NK-92 (cell line): ENCODE data around the gene SLC35B3.
"Not testable (repeated sequence)": the region's sequence is repeated elsewhere in the genome, so short reads cannot be mapped to it uniquely, and the experiment has no call there.

Source experiments
- DNase-seq: peaks from one replicate; lab custom pipeline; 2025; ENCODE audit not compliant: unreplicated experiment; lab: John Stamatoyannopoulos, UW

The SLC35B3 gene

GRCh38 chr6:8415280-8415679, 20.1 kb downstream of the SLC35B3 start:
- DNase-seq = no peak

DNA sequence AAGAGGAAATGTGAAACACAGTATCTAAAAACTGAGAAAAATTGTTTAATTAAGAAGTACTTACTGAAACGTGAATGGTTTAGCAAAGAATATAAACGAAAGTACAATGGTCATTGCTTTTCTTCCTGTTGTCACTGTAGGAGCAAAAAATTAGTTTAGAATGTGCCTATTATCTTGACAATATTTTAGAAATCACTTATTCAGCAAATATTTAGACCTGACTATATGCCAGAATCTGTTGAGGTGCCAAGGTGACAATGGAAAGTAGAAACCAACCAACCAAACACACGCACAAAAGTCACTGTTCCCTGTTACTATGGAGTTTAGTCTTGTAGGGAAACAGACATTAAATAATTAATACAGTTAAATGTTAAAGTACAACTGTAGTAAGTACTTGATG, 20.5 kb downstream of the SLC35B3 start:
- DNase-seq = no peak

DNA sequence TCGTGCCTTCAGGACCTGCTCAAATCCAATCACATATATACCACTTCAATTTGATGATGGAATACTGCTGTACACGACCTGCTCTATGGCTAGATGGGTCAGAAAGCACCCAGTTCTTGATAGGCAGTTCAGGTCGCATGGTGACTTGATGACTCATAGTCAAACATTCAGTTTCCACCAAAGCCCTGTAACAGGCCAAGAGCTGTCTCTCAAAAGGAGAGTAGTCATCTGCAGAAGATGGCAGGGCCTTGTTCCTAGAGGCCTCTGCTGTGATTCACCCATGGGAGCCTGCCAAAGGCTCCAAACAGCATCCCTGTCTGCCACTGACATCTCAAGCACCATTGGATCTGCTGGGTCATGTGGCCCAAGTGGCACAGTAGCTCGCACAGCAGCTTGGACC, 29.4 kb downstream of the SLC35B3 start:
- not testable (repeated sequence) for DNase-seq

GRCh38 chr6:8402546-8402945, 32.8 kb downstream of the SLC35B3 start:
- no peak for DNase-seq

GRCh38 chr6:8400663-8401062, 34.7 kb downstream of the SLC35B3 start:
- DNase-seq = no peak

DNA sequence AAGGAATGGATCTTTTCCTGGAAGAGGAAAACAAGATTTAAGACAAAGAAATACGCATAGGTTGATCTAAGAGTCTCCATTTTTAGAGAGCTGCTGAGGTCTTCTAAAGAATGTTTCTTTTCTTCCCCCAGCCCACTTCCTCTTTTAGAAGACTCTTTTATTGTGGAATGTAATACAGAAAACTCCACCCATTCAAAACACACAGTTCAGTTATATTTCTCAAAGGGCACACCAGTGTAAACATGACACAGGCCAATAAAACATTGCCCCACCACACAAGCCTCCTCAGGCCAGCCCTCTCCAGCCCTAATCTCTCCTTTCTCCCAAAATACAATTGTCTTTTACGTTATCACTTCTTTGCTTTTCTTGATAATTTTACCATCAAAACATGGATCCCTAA, 42.8 kb downstream of the SLC35B3 start:
- no peak for DNase-seq

DNA sequence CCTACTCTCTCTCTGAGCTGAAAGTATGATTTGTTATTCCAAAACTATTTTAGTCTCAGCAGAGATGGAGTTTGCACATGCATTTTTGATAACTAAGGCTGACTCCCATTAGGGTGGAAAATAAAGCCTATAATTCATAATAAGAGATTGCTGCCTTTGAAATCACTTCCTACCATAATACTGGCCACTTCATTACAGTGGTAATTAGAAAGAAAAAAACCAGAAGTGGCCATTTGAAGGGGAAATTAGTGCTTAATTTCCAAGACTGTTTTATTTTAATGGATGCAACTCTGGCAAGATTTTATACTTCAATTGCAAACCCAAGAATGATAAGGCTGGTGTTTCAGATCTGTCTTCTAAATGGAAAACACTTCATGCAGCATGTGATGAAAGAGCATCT, 43.4 kb downstream of the SLC35B3 start:
- no peak for DNase-seq

- DNase-seq = no peak
Observed at GRCh38 chr6:8389036-8389818, 46.1 kb downstream of the SLC35B3 start.

DNA sequence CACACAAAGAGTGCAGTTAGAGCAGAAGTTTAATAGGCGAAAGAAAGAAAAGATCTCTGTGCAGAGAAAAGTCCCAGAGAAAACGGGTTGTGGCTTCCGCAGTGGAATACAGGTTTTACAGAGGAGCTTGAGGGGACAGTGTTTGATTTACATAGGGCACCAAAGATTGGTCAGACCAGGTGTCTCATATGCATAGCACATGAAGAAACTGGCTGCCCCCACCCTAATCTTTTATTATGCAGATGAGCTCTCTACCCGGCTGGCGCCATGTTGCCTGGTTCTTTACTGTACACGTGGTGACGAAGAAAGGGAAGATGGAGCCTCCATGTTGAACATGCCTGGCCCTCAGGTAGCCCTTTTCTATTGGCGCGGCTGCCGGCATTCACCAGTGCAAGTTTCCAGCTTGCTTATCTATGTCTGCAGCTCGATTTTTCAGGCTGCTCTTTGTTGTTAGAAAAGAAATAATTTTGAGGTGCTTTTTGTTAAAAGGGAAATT, 47.4 kb downstream of the SLC35B3 start:
- DNase-seq = no peak

- no peak for DNase-seq
Observed at GRCh38 chr6:8383584-8383983, 51.8 kb downstream of the SLC35B3 start.

GRCh38 chr6:8382434-8382833, 52.9 kb downstream of the SLC35B3 start:
- DNase-seq = no peak

- no peak for DNase-seq
Observed at GRCh38 chr6:8375916-8376315, 59.4 kb downstream of the SLC35B3 start.
